Endothelial cell of umbilical vein (primary cell): ENCODE data around the gene RNPC3. TPM values are rescaled to one million over a fixed set of nuclear protein-coding genes. Genes with fewer than 3 reads are reported as not detected.

Source experiments
- BruUV-seq: library from RNA; stranded (reverse); fragments of 400-500 nt; replicated peaks from 2 replicates; lab custom pipeline; 2021; lab: Mats Ljungman, UMichigan
- CTCF ChIA-PET: fragments of 300-600, 350-600 bp; sonication (Branson Sonifier 250); formaldehyde crosslinking; loops from one replicate; lab custom pipeline; 2021; ENCODE audit warnings: antibody characterized with exemption, inconsistent platforms; lab: Charles Lee
- POLR2A ChIA-PET: fragments of 300-600, 350-600 bp; sonication (Branson Sonifier 250); formaldehyde crosslinking; loops from one replicate; lab custom pipeline; 2021; ENCODE audit warnings: antibody characterized with exemption, inconsistent platforms; lab: Charles Lee
- DNase-seq: peaks from one replicate; pipeline ENCODE4 v3.0.0-alpha.2; 2011; ENCODE audit warnings: low read depth, low spot score
- FAIRE-seq: peaks from 2 replicates; lab custom pipeline; 2011; peaks lifted over from hg19 to GRCh38; lab: Jason Lieb, UNC
- H2AFZ ChIP-seq: 2 replicates; pipeline ENCODE4 v1.6.0; 2012; ENCODE audit warnings: low read depth, low read length, control low read depth, inconsistent platforms
- H3K27ac ChIP-seq: 2 replicates; pipeline ENCODE4 v1.5.1; 2011; ENCODE audit warnings: low read depth, mild to moderate bottlenecking, control low read depth, low read length, moderate library complexity; ENCODE audit not compliant: insufficient read depth
- H3K27me3 ChIP-seq, 2 experiments: 2 replicates each; pipeline versions ENCODE4 v1.6.0 to v1.6.1; 2011; ENCODE audit warnings: low read length in 2 of 2, mixed read lengths in 1 of 2; ENCODE audit not compliant: control insufficient read depth in 2 of 2, insufficient read depth in 2 of 2
- H3K36me3 ChIP-seq, 2 experiments: 2 replicates in 1 of 2; 3 replicates in 1 of 2; pipeline ENCODE4 v1.5.1; 2011; ENCODE audit warnings: low read length in 2 of 2, mild to moderate bottlenecking in 1 of 2, moderate library complexity in 1 of 2; ENCODE audit not compliant: control insufficient read depth in 2 of 2, insufficient read depth in 2 of 2; ENCODE audit errors: extremely low read depth in 1 of 2
- H3K4me1 ChIP-seq: 3 replicates; pipeline ENCODE4 v1.5.1; 2011; ENCODE audit warnings: mild to moderate bottlenecking, low read length; ENCODE audit not compliant: control insufficient read depth, insufficient read depth; ENCODE audit errors: extremely low read depth
- H3K4me2 ChIP-seq: 2 replicates; pipeline ENCODE4 v1.6.1; 2011; ENCODE audit warnings: low read length, control low read depth, mixed read lengths; ENCODE audit not compliant: insufficient read depth
- H3K4me3 ChIP-seq, 3 experiments: fragments of 200-600 bp in 1 of 3; sonication (generic), shearing (Covaris generic) in 1 of 3; replicated peaks in 1 of 3; 2 replicates each; pipeline ENCODE4 v1.5.1; 2011 to 2016; ENCODE audit warnings: control low read depth in 3 of 3, low read length in 3 of 3, mild to moderate bottlenecking in 2 of 3, inconsistent platforms in 1 of 3, low read depth in 1 of 3, moderate library complexity in 1 of 3; ENCODE audit not compliant: insufficient read depth in 1 of 3
- H3K79me2 ChIP-seq: 2 replicates; pipeline ENCODE4 v1.6.0; 2012; ENCODE audit warnings: low read length, inconsistent platforms; ENCODE audit not compliant: control insufficient read depth, insufficient read depth
- H3K9ac ChIP-seq: replicated peaks from 2 replicates; pipeline ENCODE3; 2011; ENCODE audit warnings: low read length, control low read depth; ENCODE audit not compliant: insufficient read depth; ENCODE audit errors: extremely low read depth
- H3K9me1 ChIP-seq: replicated peaks from 3 replicates; pipeline ENCODE4 v1.6.0; 2011; ENCODE audit warnings: mild to moderate bottlenecking, low read length; ENCODE audit not compliant: control insufficient read depth, insufficient read depth; ENCODE audit errors: extremely low read depth
- H3K9me3 ChIP-seq: replicated peaks from 2 replicates; pipeline ENCODE4 v1.5.1; 2012; ENCODE audit warnings: low read length, inconsistent platforms; ENCODE audit not compliant: control insufficient read depth, insufficient read depth
- H4K20me1 ChIP-seq: replicated peaks from 2 replicates; pipeline ENCODE3; 2011; ENCODE audit warnings: mild to moderate bottlenecking, low read length; ENCODE audit not compliant: control insufficient read depth, insufficient read depth; ENCODE audit errors: extremely low read depth
- EZH2 ChIP-seq: IDR thresholded peaks from 2 replicates; pipeline ENCODE4 v1.6.1; 2012; ENCODE audit warnings: borderline replicate concordance, low read depth, mild to moderate bottlenecking, moderate library complexity, low read length, inconsistent platforms; ENCODE audit not compliant: severe bottlenecking
- FOS ChIP-seq: IDR thresholded peaks from 2 replicates; pipeline ENCODE4 v1.6.1; 2011; ENCODE audit warnings: mild to moderate bottlenecking, low read length, moderate library complexity, borderline replicate concordance; ENCODE audit not compliant: insufficient read depth
- GATA2 ChIP-seq: IDR thresholded peaks from 2 replicates; pipeline ENCODE4 v1.7.0; 2011; ENCODE audit warnings: low read depth, mild to moderate bottlenecking, moderate library complexity, mixed read lengths, low read length; ENCODE audit not compliant: insufficient read length, insufficient read depth
- JUN ChIP-seq: IDR thresholded peaks from 2 replicates; pipeline ENCODE4 v1.6.1; 2011; ENCODE audit warnings: borderline replicate concordance, low read depth; ENCODE audit not compliant: insufficient read length, insufficient read depth
- MYC ChIP-seq: IDR thresholded peaks from one replicate; pipeline ENCODE4 v1.6.1; 2011; ENCODE audit warnings: mild to moderate bottlenecking, low read depth, low read length
- POLR2A ChIP-seq: IDR thresholded peaks from 2 replicates; pipeline ENCODE4 v1.6.1; 2012; ENCODE audit warnings: low read depth, mild to moderate bottlenecking, control low read depth, low read length
- POLR2AphosphoS5 ChIP-seq: IDR thresholded peaks from 2 replicates; pipeline ENCODE4 v1.6.1; 2012; ENCODE audit warnings: low read depth, mild to moderate bottlenecking, control low read depth, low read length, moderate library complexity; ENCODE audit not compliant: insufficient read depth
- dilution Hi-C: fragments of 300-500 bp; cut with MboI; formaldehyde crosslinking; loops from one replicate; pipeline ENCODE4 v1.15.0; 2019; ENCODE audit warnings: low sequenced_read_pairs; ENCODE audit not compliant: extremely low pct_ligation_motif_present
- intact Hi-C: fragments of 100-400 bp; cut with micrococcal nuclease; formaldehyde crosslinking; loops from one replicate; pipeline ENCODE4 v1.10.0; 2022
- polyA plus RNA-seq, 4 experiments: library from polyadenylated mRNA; depleted of rRNA in 3 of 4; stranded (reverse) in 3 of 4; unstranded in 1 of 4; fragments of >200 nt; gene quantifications; 2 replicates each; pipeline versions ENCODE4 v1.2.1 to v1.2.3, GENCODE V29; 2011 to 2012; ENCODE audit warnings: missing spikeins in 1 of 4
- total RNA-seq: library from RNA; stranded (reverse); gene quantifications from 2 replicates; pipeline ENCODE4 v1.2.3, GENCODE V29; 2021
- TF ChIP-seq, protein P1 (sequence below): IDR thresholded peaks from 2 replicates; pipeline ENCODE4 v1.6.1; 2011; ENCODE audit not compliant: insufficient read depth, insufficient read length
- TF ChIP-seq, protein P2 (sequence below), 2 donors: IDR thresholded peaks; 1 replicate in 1 of 2; 2 replicates in 1 of 2; pipeline ENCODE4 v1.5.1; 2011; ENCODE audit warnings: low read length in 2 of 2, mild to moderate bottlenecking in 2 of 2, moderate library complexity in 2 of 2, control low read depth in 1 of 2, inconsistent platforms in 1 of 2, low read depth in 1 of 2; ENCODE audit not compliant: insufficient read depth in 1 of 2; ENCODE audit errors: extremely low read depth in 1 of 2

RNPC3 gene
- total and polyA plus RNA-seq, 2 donors (not counting 3 experiments of a cell fraction or from before 2014, with no cell fraction given), result 9.2 to 16.7 TPM

DNA sequence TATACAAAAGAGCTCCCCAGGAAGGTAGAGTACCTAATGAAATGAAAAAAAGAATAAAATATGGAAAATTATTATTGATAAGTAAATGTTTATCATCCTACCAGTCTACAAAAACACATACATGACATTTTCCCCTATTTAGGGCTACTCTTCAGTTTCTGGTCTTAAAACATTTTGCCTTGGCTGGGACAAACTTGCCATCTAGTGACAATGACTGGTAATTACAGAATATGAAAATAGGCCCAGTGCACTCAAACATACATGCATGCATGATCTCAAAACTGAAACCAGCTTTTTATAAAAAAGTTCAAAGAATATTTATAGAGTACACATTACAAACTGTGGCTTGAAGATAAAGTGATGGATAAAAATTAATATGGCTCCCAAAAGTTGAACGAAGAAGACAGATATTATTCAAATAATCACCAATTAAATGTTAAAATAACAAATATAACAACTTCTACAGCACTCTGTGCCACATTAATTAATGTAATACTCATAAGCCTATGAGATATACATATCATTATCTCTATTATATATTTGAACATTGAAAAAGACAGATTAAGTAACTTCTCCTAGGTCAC lies 10.5 kb upstream of the RNPC3 start:
- CTCF ChIA-PET, result interaction anchor here (0.7 to 3.5 kb wide), 12 partner anchors 10 to 1994 kb away, joined by 3 to 68 read pairs (median 4); partner anchors contain the start of genes COL11A1 and RNPC3
- peak; percentile 21 for FAIRE-seq

DNA sequence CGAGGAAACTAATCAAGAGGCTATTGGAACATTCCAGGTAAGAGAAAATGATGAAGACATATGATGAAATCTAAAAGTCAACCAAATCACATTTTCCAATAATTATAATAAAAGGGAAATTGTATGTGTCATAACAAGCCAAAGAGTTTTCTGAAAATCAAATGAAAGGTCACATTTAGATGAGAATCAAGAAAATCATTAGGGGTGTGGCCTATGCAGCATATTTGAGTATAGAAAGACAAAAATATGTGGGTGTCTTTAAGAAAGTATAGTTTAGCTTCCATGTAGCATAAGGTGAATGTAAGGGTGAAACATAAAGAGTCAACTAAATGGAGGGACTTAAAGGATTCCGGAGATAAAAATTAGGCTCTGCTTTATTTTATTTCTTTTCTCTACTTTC lies 9.2 kb upstream of the RNPC3 start:
- BruUV-seq, result no TSS peak
- dilution Hi-C loops (no loop called here), intact Hi-C loops (loop anchor here (5.0 kb wide), 2 partner anchors 1749 to 1994 kb away; no protein-coding TSS in a partner anchor)
- no peak overlapping the region for H3K4me3 ChIP-seq
- no peaks in the 10 kb centered on the region for H4K20me1 ChIP-seq
- no peak overlapping the region for H3K4me2 ChIP-seq
- H2AFZ ChIP-seq, result no peak overlapping the region
- H3K27me3 ChIP-seq, result no peaks in the 10 kb centered on the region
- POLR2A ChIA-PET, result no interaction called here
- no peaks in the 10 kb centered on the region for H3K9me3 ChIP-seq
- CTCF ChIA-PET, result interaction anchor here (1.4 to 1.8 kb wide), 3 partner anchors 8 to 410 kb away, joined by 3 to 15 read pairs (median 4); partner anchors contain the start of gene RNPC3
- DNase-seq (no peak), FAIRE-seq (no peak)
- H3K36me3 ChIP-seq, result no peaks in the 10 kb centered on the region
- no peaks in the 10 kb centered on the region for H3K9me1 ChIP-seq
- H3K9ac ChIP-seq, result no peak overlapping the region
- TF ChIP-seq, protein P1, sequence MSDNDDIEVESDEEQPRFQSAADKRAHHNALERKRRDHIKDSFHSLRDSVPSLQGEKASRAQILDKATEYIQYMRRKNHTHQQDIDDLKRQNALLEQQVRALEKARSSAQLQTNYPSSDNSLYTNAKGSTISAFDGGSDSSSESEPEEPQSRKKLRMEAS, result no peak
- TF ChIP-seq MYC (no peak), EZH2 (no peak), POLR2A (no peak), POLR2AphosphoS5 (no peak), GATA2 (no peak), FOS (no peak), JUN (no peak)
- TF ChIP-seq, protein P2, sequence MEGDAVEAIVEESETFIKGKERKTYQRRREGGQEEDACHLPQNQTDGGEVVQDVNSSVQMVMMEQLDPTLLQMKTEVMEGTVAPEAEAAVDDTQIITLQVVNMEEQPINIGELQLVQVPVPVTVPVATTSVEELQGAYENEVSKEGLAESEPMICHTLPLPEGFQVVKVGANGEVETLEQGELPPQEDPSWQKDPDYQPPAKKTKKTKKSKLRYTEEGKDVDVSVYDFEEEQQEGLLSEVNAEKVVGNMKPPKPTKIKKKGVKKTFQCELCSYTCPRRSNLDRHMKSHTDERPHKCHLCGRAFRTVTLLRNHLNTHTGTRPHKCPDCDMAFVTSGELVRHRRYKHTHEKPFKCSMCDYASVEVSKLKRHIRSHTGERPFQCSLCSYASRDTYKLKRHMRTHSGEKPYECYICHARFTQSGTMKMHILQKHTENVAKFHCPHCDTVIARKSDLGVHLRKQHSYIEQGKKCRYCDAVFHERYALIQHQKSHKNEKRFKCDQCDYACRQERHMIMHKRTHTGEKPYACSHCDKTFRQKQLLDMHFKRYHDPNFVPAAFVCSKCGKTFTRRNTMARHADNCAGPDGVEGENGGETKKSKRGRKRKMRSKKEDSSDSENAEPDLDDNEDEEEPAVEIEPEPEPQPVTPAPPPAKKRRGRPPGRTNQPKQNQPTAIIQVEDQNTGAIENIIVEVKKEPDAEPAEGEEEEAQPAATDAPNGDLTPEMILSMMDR (IDR thresholded peaks at IDR 0.05; ENCODE audit: extremely low read depth in 1 of 2, insufficient read depth in 1 of 2, low read depth in 1 of 2, low read length in 2 of 2), result no peak
- no peak overlapping the region for H3K27ac ChIP-seq
- peaks cover 11% of the 10 kb centered on the region for H3K4me1 ChIP-seq
- H3K79me2 ChIP-seq, result no peaks in the 10 kb centered on the region

More for the DNA sequence above, 10.5 kb upstream of the RNPC3 start:
- Histone ChIP-seq H3K4me3 (no peak overlapping the region), H3K27me3 (no peaks in the 10 kb centered on the region), H3K36me3 (no peaks in the 10 kb centered on the region), H3K79me2 (no peaks in the 10 kb centered on the region), H2AFZ (no peak overlapping the region), H3K9me1 (no peaks in the 10 kb centered on the region), H3K9ac (no peak overlapping the region), H3K4me1 (peaks cover 11% of the 10 kb centered on the region), H4K20me1 (no peaks in the 10 kb centered on the region), H3K27ac (no peak overlapping the region), H3K9me3 (no peaks in the 10 kb centered on the region), H3K4me2 (no peak overlapping the region)
- dilution Hi-C loops, result no loop called here
- peak; percentile 66 for DNase-seq
- TF ChIP-seq, protein P2 (IDR thresholded peaks at IDR 0.05; ENCODE audit: extremely low read depth in 1 of 2, insufficient read depth in 1 of 2, low read depth in 1 of 2, low read length in 2 of 2), result peak; percentile 37 to 45
- no peak for TF ChIP-seq GATA2
- intact Hi-C loops, result loop anchor here (1.0 to 5.0 kb wide), 3 partner anchors 409 to 1993 kb away; no protein-coding TSS in a partner anchor
- no TSS peak for BruUV-seq
- POLR2A ChIA-PET, result no interaction called here
